Osteocyte (in vitro differentiated cells): ENCODE measurements around the gene KLHDC3. TPM values are rescaled to one million over a fixed set of nuclear protein-coding genes. Genes with fewer than 3 reads are reported as not detected.
A peak's percentile ranks its signal among the peaks of the same experiment; 100 is the strongest.

Source experiments
- DNase-seq: peaks from one replicate; pipeline ENCODE4 v3.0.0; 2021; ENCODE audit warnings: mixed read lengths; ENCODE audit not compliant: unreplicated experiment; ENCODE audit errors: extremely low spot score
- H3K27ac Mint-ChIP-seq: one replicate; pipeline ENCODE4 v1.8.0; 2021; ENCODE audit warnings: mild to moderate bottlenecking, mixed read lengths; ENCODE audit not compliant: unreplicated experiment
- H3K27me3 Mint-ChIP-seq: one replicate; pipeline ENCODE4 v1.8.0; 2021; ENCODE audit warnings: mixed read lengths; ENCODE audit not compliant: unreplicated experiment
- H3K36me3 Mint-ChIP-seq: one replicate; pipeline ENCODE4 v1.8.0; 2021; ENCODE audit warnings: mixed read lengths; ENCODE audit not compliant: unreplicated experiment
- H3K4me1 Mint-ChIP-seq: one replicate; pipeline ENCODE4 v1.8.0; 2021; ENCODE audit warnings: mixed read lengths; ENCODE audit not compliant: unreplicated experiment
- H3K4me3 Mint-ChIP-seq: one replicate; pipeline ENCODE4 v1.8.0; 2021; ENCODE audit warnings: mild to moderate bottlenecking, moderate library complexity, mixed read lengths; ENCODE audit not compliant: unreplicated experiment
- H3K9me3 Mint-ChIP-seq: one replicate; pipeline ENCODE4 v1.8.0; 2021; ENCODE audit warnings: mixed read lengths; ENCODE audit not compliant: unreplicated experiment
- total RNA-seq: library from RNA; stranded (reverse); gene quantifications from 2 replicates; pipeline ENCODE4 v1.2.1, GENCODE V29; 2021
- TF ChIP-seq, protein P1 (sequence below): fragments of 200-600 bp; sonication (generic); IDR thresholded peaks from 2 replicates; pipeline ENCODE4 v1.5.0; 2021; ENCODE audit warnings: antibody characterized with exemption, mild to moderate bottlenecking, moderate library complexity

The KLHDC3 gene
- total RNA-seq, 1 donor from 2014 or later = 112 TPM

DNA sequence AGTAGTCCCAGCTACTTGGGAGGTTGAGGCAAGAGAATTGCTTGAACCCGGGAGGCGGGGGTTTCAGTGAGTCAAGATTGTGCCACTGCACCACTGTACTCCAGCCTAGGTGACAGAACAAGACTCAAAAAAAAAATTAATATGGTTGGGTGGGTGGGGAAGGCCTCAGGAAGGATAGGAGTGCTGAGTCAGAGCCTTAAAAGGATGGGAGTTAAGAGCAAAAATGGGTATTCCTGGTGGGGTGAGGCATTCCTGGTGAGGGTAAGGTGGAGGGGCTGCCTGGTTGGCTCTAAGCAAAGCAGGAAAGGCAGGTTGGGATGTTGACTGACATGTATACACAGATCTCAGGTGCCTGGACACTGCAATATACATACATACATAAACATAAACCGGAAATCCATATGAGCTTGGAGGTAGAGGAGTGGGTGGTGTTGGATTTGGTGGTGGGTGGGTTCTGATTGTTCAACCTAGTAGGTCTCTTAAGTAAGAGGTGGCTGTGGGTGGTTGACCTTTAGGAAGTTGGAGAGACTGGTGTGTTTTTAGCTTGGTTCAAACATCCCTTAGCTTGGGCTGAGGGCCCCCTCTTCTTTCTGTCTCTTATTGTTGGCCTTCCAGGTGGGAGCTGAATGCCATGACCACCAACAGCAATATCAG is 6.1 kb downstream of the KLHDC3 start:
- Mint-ChIP-seq H3K4me3 (no peak overlapping the region), H3K27ac (peak overlapping the region; percentile 63), H3K36me3 (peaks cover 37% of the 10 kb centered on the region), H3K9me3 (no peaks in the 10 kb centered on the region), H3K27me3 (no peaks in the 10 kb centered on the region), H3K4me1 (peaks cover 37% of the 10 kb centered on the region)
- TF ChIP-seq, protein P1, sequence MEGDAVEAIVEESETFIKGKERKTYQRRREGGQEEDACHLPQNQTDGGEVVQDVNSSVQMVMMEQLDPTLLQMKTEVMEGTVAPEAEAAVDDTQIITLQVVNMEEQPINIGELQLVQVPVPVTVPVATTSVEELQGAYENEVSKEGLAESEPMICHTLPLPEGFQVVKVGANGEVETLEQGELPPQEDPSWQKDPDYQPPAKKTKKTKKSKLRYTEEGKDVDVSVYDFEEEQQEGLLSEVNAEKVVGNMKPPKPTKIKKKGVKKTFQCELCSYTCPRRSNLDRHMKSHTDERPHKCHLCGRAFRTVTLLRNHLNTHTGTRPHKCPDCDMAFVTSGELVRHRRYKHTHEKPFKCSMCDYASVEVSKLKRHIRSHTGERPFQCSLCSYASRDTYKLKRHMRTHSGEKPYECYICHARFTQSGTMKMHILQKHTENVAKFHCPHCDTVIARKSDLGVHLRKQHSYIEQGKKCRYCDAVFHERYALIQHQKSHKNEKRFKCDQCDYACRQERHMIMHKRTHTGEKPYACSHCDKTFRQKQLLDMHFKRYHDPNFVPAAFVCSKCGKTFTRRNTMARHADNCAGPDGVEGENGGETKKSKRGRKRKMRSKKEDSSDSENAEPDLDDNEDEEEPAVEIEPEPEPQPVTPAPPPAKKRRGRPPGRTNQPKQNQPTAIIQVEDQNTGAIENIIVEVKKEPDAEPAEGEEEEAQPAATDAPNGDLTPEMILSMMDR = no peak
- no peak for DNase-seq

DNA sequence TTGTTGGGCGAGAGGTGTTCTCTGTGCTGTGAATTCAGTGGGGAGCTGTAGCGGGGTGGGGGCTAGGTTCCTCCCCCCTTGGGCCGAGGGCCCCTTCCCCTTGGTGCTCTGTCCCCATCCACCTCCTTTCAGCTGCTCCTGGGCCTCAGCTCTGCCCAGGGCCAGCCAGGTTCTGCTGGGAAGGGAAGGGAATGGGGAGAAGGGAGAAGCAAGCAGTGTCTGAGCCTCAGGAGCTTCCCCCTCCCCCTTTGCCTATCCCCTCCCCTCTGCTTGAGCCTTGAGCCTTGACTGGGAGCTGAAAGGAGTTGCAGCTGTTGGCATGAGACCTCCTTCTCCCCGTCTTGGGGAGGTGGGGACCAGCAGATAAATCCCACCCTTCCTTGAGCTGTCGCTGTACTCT is 6.8 kb downstream of the KLHDC3 start:
- H3K27me3 Mint-ChIP-seq = no peaks in the 10 kb centered on the region
- DNase-seq = no peak
- no peaks in the 10 kb centered on the region for H3K9me3 Mint-ChIP-seq
- H3K4me3 Mint-ChIP-seq = peak overlapping the region; percentile 97
- TF ChIP-seq, protein P1 = no peak
- H3K4me1 Mint-ChIP-seq = peaks cover 33% of the 10 kb centered on the region
- peak overlapping the region; percentile 82 for H3K27ac Mint-ChIP-seq
- peaks cover 39% of the 10 kb centered on the region for H3K36me3 Mint-ChIP-seq

DNA sequence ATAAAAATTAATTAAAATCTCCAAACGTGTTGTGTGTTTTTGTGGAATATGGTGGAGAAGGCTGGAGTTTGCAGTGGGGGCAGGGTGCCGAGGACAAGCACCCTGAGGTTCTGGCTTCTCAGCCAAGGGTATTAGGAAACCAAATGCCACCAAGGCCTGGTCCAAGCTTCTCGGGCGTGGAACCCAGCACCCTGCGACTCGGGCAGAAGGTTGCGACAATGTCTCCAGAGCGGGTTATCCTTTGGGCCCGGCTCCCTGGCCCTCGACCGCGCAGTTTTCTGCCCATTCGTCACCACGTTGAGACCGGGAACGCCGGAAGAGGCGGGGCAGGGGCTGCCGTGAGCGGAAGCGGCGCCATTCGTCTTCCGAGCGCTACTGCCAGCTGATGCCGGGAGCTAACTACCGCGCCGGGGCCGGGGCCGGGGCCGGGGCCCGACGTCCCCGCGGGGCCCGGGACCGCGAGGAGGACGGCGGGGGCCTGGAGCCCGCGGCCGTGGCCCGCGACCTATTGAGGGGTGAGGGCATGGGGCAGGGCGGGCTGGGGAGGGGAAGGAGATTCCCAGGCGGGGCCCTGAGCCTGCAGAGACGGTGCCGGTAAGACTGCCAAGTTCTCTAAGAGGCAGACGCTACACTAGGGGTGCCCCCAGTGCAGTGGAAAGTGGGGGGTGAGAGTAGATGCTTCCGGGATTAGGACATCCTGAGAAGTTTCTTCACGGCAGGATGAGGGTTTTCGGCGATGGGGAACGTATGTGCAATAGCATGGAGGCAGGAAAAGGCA is 7.4 kb downstream of the KLHDC3 start, which contains the start of gene RRP36:
RRP36 (plus strand) TSS at position 354 of the 778 bp plus-strand sequence; CDS start at position 386, 32 bp downstream.
- H3K9me3 Mint-ChIP-seq = no peaks in the 10 kb centered on the region
- H3K27me3 Mint-ChIP-seq = no peaks in the 10 kb centered on the region
- H3K27ac Mint-ChIP-seq = peak within 1 kb of the TSS; percentile 92
- DNase-seq = peak; percentile 89
- peaks cover 39% of the 10 kb centered on the region for H3K36me3 Mint-ChIP-seq
- peaks cover 27% of the 10 kb centered on the region for H3K4me1 Mint-ChIP-seq
- TF ChIP-seq, protein P1 = no peak
- peak within 1 kb of the TSS; percentile 97 for H3K4me3 Mint-ChIP-seq

GRCh38 chr6:43024436-43024835 is 10.4 kb downstream of the KLHDC3 start:
- TF ChIP-seq, protein P1 = no peak
- Mint-ChIP-seq H3K4me3 (peak overlapping the region; percentile 6), H3K27me3 (no peaks in the 10 kb centered on the region), H3K9me3 (no peaks in the 10 kb centered on the region), H3K27ac (peak overlapping the region; percentile 56), H3K4me1 (peaks cover 20% of the 10 kb centered on the region), H3K36me3 (peaks cover 33% of the 10 kb centered on the region)
- DNase-seq = no peak

GRCh38 chr6:43026365-43026764 is 12.3 kb downstream of the KLHDC3 start:
- H3K4me1 Mint-ChIP-seq = peaks cover 11% of the 10 kb centered on the region
- H3K4me3 Mint-ChIP-seq = no peak overlapping the region
- no peaks in the 10 kb centered on the region for H3K9me3 Mint-ChIP-seq
- no peak for DNase-seq
- TF ChIP-seq, protein P1 = no peak
- no peak overlapping the region for H3K27ac Mint-ChIP-seq
- no peaks in the 10 kb centered on the region for H3K27me3 Mint-ChIP-seq
- peaks cover 37% of the 10 kb centered on the region for H3K36me3 Mint-ChIP-seq
